ENCODE measurements around the gene GPR45.
"Not testable (repeated sequence)": the region's sequence is repeated elsewhere in the genome, so short reads cannot be mapped to it uniquely, and the experiment has no call there.

GPR45 gene

DNA sequence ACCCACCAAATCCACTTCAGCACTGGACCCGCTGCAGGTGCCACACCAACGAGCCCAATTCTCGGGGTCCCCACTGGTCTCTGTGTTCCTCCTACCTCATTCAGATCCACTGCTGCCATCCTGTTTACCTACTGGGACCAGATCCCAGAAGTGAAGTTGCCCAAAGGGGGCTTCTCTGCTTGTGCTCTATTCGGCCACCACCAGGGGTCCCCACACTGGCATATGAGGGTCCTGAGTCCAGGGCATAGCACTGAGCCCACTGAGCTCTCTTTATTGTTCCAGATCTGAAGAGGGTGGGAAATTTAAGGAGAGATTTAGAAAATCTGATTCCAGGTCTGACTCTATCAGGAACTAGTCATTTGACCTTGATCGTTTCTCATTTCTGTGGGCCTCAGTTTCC lies 2.4 kb downstream of the GPR45 start:
- TF ChIP-seq, protein P1, sequence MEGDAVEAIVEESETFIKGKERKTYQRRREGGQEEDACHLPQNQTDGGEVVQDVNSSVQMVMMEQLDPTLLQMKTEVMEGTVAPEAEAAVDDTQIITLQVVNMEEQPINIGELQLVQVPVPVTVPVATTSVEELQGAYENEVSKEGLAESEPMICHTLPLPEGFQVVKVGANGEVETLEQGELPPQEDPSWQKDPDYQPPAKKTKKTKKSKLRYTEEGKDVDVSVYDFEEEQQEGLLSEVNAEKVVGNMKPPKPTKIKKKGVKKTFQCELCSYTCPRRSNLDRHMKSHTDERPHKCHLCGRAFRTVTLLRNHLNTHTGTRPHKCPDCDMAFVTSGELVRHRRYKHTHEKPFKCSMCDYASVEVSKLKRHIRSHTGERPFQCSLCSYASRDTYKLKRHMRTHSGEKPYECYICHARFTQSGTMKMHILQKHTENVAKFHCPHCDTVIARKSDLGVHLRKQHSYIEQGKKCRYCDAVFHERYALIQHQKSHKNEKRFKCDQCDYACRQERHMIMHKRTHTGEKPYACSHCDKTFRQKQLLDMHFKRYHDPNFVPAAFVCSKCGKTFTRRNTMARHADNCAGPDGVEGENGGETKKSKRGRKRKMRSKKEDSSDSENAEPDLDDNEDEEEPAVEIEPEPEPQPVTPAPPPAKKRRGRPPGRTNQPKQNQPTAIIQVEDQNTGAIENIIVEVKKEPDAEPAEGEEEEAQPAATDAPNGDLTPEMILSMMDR (IDR thresholded peaks at IDR 0.05; ENCODE audit: insufficient read depth, low read depth, low read length, missing control alignments) = peak; percentile 5
- DNase-seq (ENCODE audit: low read depth) = no peak
- H3K4me3 ChIP-seq (ENCODE audit: low read depth, low read length) = no peak overlapping the region

DNA sequence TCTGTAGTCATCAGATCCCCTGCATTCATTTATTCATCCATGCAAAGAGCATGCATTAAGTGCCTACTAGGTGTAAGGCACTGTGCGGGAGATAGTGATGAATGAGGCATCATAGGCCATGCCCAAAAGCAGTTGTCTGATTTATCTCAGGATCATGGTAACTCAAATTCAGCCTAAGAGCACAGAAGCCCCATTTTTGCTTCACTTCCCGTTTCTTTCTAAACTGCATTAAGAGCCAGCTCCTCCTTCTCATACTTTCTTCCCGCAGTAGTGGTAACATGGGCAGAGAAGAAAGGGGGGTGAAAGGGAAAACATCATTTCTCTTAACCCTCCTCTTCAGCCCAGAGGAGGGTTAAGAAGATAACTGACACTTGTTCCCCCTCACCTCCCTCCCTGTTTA lies 2.9 kb downstream of the GPR45 start:
- TF ChIP-seq, protein P1 (IDR thresholded peaks at IDR 0.05; ENCODE audit: insufficient read depth, low read depth, low read length, missing control alignments) = no peak
- DNase-seq (ENCODE audit: low read depth) = no peak
- H3K4me3 ChIP-seq (ENCODE audit: low read depth, low read length) = no peak overlapping the region

DNA sequence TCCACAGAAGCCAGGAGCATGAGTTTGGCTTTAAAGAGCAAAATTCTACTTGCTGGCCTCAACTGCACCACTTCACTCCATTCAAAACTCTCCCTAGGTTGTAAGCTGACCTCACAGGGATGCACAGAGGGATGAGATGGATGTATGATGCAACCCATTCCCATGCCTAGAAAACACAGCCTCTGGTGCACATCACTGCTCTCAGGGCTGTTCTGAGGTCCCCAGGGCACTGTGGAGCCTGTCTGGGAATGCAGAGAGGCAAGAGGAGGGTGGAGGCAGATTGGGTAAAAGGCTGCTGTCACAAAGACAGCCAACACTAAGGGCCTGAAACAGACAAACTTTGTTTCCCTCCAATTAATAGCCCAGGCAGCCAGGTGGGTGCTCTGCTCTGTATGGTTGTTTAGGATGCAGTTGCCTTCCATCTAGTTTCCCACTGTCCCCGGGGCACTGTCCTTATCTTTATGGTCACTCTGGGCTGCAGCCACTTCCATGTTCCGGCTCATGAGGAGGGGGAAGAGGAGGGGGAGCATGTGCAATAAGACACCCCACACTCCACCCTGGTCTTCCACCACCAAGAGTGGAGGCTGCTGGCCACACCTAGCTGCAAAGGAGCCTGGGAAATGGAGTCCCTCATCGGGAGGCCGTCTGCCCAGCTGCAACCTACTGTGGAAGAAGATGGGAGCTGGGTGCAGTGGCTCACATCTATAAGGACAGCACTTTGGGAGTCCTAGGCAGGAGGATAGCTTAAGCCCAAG lies 7.0 kb downstream of the GPR45 start:
- no peak for DNase-seq (ENCODE audit: low read depth)
- TF ChIP-seq, protein P1 (IDR thresholded peaks at IDR 0.05; ENCODE audit: insufficient read depth, low read depth, low read length, missing control alignments) = no peak

DNA sequence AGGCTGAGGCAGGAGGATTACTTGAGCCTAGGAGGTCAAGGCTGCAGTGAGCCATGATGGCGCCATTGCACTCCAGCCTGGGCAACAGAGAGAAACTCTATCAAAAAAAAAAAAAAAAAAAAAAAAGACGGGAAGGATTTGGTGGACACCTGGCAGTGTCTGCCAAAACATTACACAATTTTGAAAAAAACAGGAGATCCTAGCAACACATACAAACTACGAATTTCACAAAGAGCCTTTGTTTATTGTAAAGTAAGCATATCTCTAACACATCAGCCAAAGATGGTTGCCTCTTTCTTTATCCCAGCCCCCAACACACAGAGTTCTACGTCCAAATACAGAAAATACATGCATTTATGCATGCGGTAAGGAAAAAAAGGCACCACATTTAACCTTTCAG lies 7.6 kb downstream of the GPR45 start:
- no peak overlapping the region for H3K4me3 ChIP-seq (ENCODE audit: low read depth, low read length)
- DNase-seq (ENCODE audit: low read depth) = no peak
- TF ChIP-seq, protein P1 (IDR thresholded peaks at IDR 0.05; ENCODE audit: insufficient read depth, low read depth, low read length, missing control alignments) = no peak

More for the DNA sequence above, 7.0 kb downstream of the GPR45 start:
- H3K4me3 ChIP-seq (ENCODE audit: low read depth, low read length) = no peak overlapping the region

DNA sequence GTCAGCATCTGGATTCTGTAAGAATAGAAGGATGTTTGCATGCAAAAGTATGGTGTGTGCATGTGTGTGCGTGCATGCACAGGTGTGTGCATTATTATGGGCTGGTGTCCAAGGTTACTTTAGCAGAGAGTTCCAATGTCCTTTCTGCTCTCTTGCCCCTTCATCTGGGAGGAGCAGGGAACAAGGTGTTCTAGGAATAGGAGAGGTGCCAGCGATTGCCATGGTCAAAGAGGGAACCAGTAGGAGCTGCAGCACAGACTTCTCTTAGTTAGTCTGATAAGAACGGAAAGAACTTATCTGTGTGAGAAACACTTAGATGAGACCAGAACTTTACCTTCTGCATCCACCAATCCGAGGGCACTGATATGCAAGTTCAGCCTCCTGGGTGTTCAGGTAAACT lies 8.3 kb downstream of the GPR45 start:
- TF ChIP-seq, protein P1 (IDR thresholded peaks at IDR 0.05; ENCODE audit: insufficient read depth, low read depth, low read length, missing control alignments) = no peak
- no peak overlapping the region for H3K4me3 ChIP-seq (ENCODE audit: low read depth, low read length)
- DNase-seq (ENCODE audit: low read depth) = no peak

DNA sequence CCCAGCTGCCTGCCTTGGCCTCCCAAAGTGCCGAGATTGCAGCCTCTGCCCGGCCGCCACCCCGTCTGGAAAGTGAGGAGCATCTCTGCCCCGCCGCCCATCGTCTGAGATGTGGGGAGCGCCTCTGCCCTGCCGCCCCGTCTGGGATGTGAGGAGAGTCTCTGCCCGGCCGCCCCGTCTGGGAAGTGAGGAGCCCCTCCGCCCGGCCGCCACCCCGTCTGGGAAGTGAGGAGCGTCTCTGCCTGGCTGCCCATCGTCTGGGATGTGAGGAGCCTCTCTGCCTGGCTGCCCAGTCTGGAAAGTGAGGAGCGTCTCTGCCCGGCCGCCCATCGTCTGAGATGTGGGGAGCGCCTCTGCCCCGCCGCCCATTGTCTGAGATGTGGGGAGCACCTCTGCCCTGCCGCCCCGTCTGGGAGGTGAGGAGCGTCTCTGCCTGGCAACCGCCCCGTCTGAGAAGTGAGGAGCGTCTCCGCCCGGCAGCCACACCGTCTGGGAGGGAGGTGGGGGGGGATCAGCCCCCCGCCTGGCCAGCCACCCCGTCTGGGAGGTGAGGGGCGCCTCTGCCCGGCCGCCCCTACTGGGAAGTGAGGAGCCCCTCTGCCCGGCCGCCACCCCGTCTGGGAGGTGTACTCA lies 9.6 kb downstream of the GPR45 start:
- H3K4me3 ChIP-seq (ENCODE audit: low read depth, low read length); DNase-seq (ENCODE audit: low read depth): not testable (repeated sequence)

DNA sequence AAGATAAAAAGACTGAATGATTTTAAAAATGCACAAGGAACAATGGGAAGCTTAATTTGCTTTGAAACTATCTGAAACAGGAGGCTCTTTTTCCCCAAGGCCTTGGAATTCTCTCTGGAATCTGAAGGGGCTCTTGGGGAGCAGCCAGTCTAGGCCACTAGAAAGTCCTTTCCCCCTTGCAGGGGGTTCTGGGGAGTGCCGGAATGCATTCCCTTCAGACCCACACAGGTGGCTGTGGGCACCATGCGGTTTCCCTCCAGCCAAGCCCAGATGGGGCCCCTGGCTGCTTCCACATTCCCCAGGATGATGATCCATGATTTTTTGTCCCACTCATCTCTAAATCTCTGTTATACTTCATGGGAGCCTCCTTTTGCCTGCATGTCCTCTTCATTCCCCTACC lies 10.7 kb downstream of the GPR45 start:
- no peak overlapping the region for H3K4me3 ChIP-seq (ENCODE audit: low read depth, low read length)
- TF ChIP-seq, protein P1 (IDR thresholded peaks at IDR 0.05; ENCODE audit: insufficient read depth, low read depth, low read length, missing control alignments) = no peak
- DNase-seq (ENCODE audit: low read depth) = no peak

Data from GM12865 (cell line).